Activated CD8-positive, alpha-beta T cell treated with anti-CD3 and anti-CD28 coated beads for 36 hours (primary cell): ENCODE measurements around the gene RGP1. TPM values are rescaled to one million over a fixed set of nuclear protein-coding genes. Genes with fewer than 3 reads are reported as not detected.

Source experiments
- ATAC-seq: fragments of 200-7000 bp; cut with Tn5 transposase; one replicate; pipeline ENCODE4 v1.10.0; 2021; ENCODE audit warnings: mild to moderate bottlenecking, moderate library complexity
- CTCF ChIA-PET: fragments of 350-600 bp; sonication (Branson Sonifier 250); formaldehyde crosslinking; loops from one replicate; lab custom pipeline; 2021; ENCODE audit warnings: antibody characterized with exemption; lab: Charles Lee
- POLR2A ChIA-PET: fragments of 350-600 bp; sonication (Branson Sonifier 250); formaldehyde crosslinking; loops from one replicate; lab custom pipeline; 2021; ENCODE audit warnings: antibody characterized with exemption; lab: Charles Lee
- DNase-seq: peaks from one replicate; pipeline ENCODE4 v3.0.0-alpha.2; 2020
- H3K27ac Mint-ChIP-seq: one replicate; pipeline ENCODE4 v1.8.0; 2021; ENCODE audit warnings: mild to moderate bottlenecking, mixed read lengths
- H3K27me3 Mint-ChIP-seq: one replicate; pipeline ENCODE4 v1.8.0; 2021; ENCODE audit warnings: mixed read lengths
- H3K36me3 Mint-ChIP-seq: one replicate; pipeline ENCODE4 v1.8.0; 2021; ENCODE audit warnings: low read depth, mixed read lengths
- H3K4me1 Mint-ChIP-seq: one replicate; pipeline ENCODE4 v1.8.0; 2021; ENCODE audit warnings: low read depth, mixed read lengths
- H3K4me3 Mint-ChIP-seq: one replicate; pipeline ENCODE4 v1.8.0; 2021; ENCODE audit warnings: mild to moderate bottlenecking, moderate library complexity, mixed read lengths
- H3K9me3 Mint-ChIP-seq: one replicate; pipeline ENCODE4 v1.8.0; 2021; ENCODE audit warnings: mixed read lengths
- CTCF ChIP-seq: fragments of 200-600 bp; IDR thresholded peaks from one replicate; pipeline ENCODE4 v1.8.0; 2022; ENCODE audit warnings: antibody characterized with exemption, mild to moderate bottlenecking
- intact Hi-C: fragments of 100-400 bp; cut with micrococcal nuclease; formaldehyde crosslinking; loops from one replicate; pipeline ENCODE4 v1.10.0; 2022
- total RNA-seq, 2 experiments: library from RNA; stranded (reverse); gene quantifications; one replicate each; pipeline ENCODE4 v1.2.3, GENCODE V29; 2021

The RGP1 gene
- total RNA-seq, 2 experiments from 2014 or later, result 13.0 to 14.8 TPM

- Mint-ChIP-seq H3K9me3 (no peaks in the 10 kb centered on the region), H3K36me3 (peaks cover 39% of the 10 kb centered on the region), H3K27ac (no peak overlapping the region), H3K27me3 (no peaks in the 10 kb centered on the region), H3K4me1 (peaks cover 4% of the 10 kb centered on the region), H3K4me3 (no peak overlapping the region)
- ChIA-PET CTCF (interaction anchor here (2.1 to 14.0 kb wide), 2 partner anchors 31 to 66 kb away, joined by 5 to 170 read pairs; partner anchors contain the start of genes CCDC107, RMRP and TPM2), POLR2A (no interaction called here)
- intact Hi-C loops, result no loop called here
- no peak for TF ChIP-seq CTCF
- ATAC-seq (no peak), DNase-seq (no peak)
These were observed 25.2 kb upstream of the RGP1 start for GRCh38 chr9:35723908-35724307.

- CTCF ChIA-PET, result interaction anchor here (0.5 to 14.0 kb wide), 4 partner anchors 32 to 229 kb away, joined by 3 to 170 read pairs (median 4); partner anchors contain the start of genes CCDC107, RMRP and TPM2
- Mint-ChIP-seq H3K36me3 (peaks cover 35% of the 10 kb centered on the region), H3K27me3 (no peaks in the 10 kb centered on the region), H3K9me3 (no peaks in the 10 kb centered on the region), H3K27ac (no peak overlapping the region), H3K4me3 (no peak overlapping the region), H3K4me1 (peaks cover 4% of the 10 kb centered on the region)
- ATAC-seq (no peak), DNase-seq (no peak)
- POLR2A ChIA-PET, result no interaction called here
- no peak for TF ChIP-seq CTCF
- intact Hi-C loops, result loop anchor here (5.0 kb wide), 1 partner anchor 68 kb away; the partner anchor contains the start of genes CCDC107 and RMRP
These were observed 23.7 kb upstream of the RGP1 start for GRCh38 chr9:35725362-35725761.

- POLR2A ChIA-PET, result interaction anchor here (0.6 to 2.8 kb wide), 5 partner anchors 10 to 462 kb away, joined by 3 to 13 read pairs (median 4); partner anchors contain the start of genes CCDC107 and RMRP
- intact Hi-C loops, result loop anchor here (5.0 kb wide), 1 partner anchor 70 kb away; the partner anchor contains the start of genes CCDC107 and RMRP
- Mint-ChIP-seq H3K36me3 (peaks cover 30% of the 10 kb centered on the region), H3K27ac (peak overlapping the region; percentile 72), H3K4me1 (peaks cover 9% of the 10 kb centered on the region), H3K9me3 (no peaks in the 10 kb centered on the region), H3K27me3 (no peaks in the 10 kb centered on the region), H3K4me3 (peak overlapping the region; percentile 6)
- peak; percentile 69 for DNase-seq
- peak; percentile 46 for ATAC-seq
- CTCF ChIA-PET, result interaction anchor here (0.6 to 14.0 kb wide), 15 partner anchors 9 to 228 kb away, joined by 3 to 170 read pairs (median 5); partner anchors contain the start of genes ARHGEF39, CCDC107, RMRP and TPM2
- TF ChIP-seq CTCF, result peak; percentile 25
These were observed 22.2 kb upstream of the RGP1 start for GRCh38 chr9:35726931-35727330.

- Mint-ChIP-seq H3K36me3 (peaks cover 25% of the 10 kb centered on the region), H3K27ac (no peak overlapping the region), H3K4me3 (no peak overlapping the region), H3K27me3 (no peaks in the 10 kb centered on the region), H3K4me1 (peaks cover 9% of the 10 kb centered on the region), H3K9me3 (no peaks in the 10 kb centered on the region)
- DNase-seq, result no peak
- ChIA-PET CTCF (interaction anchor here (0.6 to 14.0 kb wide), 18 partner anchors 7 to 229 kb away, joined by 3 to 170 read pairs (median 4); partner anchors contain the start of genes ARHGEF39, CCDC107, RMRP and TPM2), POLR2A (interaction anchor here (0.5 to 2.8 kb wide), 11 partner anchors 11 to 645 kb away, joined by 3 to 13 read pairs (median 4); partner anchors contain the start of genes CCDC107, GBA2, RGP1 and RMRP)
- no peak for TF ChIP-seq CTCF
- ATAC-seq, result no peak
- intact Hi-C loops, result loop anchor here (5.0 kb wide), 1 partner anchor 70 kb away; the partner anchor contains the start of genes CCDC107 and RMRP
These were observed 21.4 kb upstream of the RGP1 start for GRCh38 chr9:35727676-35728040.
